COR-L47 (cell line): Measurements from ENCODE around the gene GLOD4.
A peak's percentile ranks its signal among the peaks of the same experiment; 100 is the strongest.
"Not testable (repeated sequence)": the region's sequence is repeated elsewhere in the genome, so short reads cannot be mapped to it uniquely, and the experiment has no call there.

Experiments used
- DNase-seq: peaks from one replicate; lab custom pipeline; 2025; lab: John Stamatoyannopoulos, UW

Gene GLOD4

GRCh38 chr17:802901-803881 lies 21.1 kb upstream of the GLOD4 start:
- DNase-seq: no peak

DNA sequence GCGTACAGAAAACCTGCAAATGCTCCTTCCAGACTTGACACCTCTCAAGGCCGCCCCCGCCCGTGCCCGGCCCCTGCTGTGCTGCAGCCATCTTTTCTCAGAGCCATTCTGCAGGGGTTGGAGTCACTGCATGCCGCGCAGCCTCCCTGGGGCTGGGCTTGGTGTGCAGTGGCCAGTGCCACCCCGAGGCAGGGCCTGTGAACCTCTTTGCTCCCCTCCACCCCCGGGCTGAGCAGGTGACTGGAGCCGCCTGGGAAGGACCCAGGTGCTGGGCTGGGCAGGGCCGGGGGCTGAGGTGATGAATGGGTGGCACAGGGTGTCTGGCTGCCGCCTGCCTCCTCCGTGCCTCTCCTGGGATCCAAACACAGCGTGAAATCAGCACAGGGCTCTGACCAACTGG lies 20.4 kb upstream of the GLOD4 start:
- DNase-seq: no peak

DNA sequence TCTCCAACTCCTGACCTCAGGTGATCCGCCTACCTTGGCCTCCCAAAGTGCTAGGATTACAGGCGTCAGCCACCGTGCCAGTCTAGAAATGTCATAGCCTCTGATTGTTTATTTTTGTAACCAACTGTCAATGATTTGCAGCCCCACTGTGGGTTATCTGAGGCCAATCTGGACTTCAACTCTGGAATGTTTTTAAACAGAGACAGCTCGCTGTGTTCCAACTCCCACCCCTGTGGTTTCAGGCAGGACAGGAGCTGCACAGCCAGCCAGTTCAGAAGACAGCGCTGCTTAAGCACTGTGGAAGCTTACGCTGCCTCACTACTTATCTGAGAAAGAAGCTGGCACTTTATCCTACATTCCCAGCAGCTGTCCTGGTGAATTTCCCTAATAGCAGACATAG lies 19.6 kb upstream of the GLOD4 start:
- no peak for DNase-seq

DNA sequence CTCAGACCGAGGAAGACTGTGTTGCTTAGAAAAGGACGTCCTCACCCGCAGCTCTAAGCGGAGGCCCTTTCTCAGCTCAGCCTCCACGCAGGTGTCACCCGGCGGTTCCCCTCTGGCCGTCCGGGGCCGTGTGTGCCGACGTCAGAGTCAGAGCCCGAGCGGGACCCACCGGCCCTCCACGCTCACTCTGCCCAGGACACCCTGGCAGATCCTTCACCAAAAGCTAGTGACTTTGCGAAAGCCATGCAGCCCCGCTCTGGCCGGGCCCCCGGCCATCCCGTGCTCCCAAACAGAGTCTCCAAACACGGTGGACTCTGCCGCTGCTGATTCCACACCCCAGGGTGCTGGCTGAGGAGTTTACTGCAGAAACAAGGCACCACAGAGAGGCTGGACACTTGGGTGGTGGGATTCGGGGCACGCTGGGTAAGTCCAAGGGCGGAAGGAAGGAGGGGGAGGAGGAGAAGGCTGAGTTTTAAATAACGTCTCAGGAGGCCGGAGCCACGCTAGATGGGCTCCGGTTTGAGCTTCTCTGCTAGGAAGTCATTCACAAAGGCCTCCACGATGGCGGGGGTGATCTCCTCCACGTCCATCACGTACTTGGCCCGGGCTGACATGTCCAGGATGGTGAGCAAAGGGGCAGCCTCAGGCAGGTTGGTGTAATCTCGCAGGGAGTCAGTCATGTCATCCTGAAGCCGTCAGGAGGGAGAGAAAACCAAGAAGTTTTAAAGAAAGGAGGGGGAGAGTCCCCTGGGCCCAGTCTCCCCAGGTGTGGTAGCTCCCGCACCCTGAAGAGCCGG lies 18.6 kb upstream of the GLOD4 start:
- DNase-seq: no peak

GRCh38 chr17:799261-799660 lies 17.2 kb upstream of the GLOD4 start:
- DNase-seq: no peak

GRCh38 chr17:798246-798645 lies 16.2 kb upstream of the GLOD4 start:
- no peak for DNase-seq

GRCh38 chr17:797236-797840 lies 15.3 kb upstream of the GLOD4 start:
- DNase-seq: no peak

DNA sequence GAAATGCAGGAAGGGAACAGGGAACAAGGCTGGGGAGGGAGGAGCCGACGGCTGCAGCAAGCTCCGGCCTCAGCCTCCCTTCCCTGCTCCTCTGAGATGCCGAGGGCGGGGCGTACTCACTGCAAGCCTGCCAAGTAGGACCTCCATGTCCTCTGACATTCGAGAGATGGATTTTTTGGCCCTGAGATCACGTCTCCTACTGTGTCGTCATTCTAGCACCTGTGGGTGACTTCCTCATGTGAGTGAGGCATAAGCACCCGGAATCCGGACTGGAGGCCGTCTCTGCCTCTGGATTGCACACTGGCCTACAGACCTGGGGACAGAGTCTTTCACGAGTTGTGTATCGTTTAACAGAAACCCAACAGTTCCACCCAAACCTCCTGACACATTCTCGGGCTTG lies 14.5 kb upstream of the GLOD4 start:
- no peak for DNase-seq

DNA sequence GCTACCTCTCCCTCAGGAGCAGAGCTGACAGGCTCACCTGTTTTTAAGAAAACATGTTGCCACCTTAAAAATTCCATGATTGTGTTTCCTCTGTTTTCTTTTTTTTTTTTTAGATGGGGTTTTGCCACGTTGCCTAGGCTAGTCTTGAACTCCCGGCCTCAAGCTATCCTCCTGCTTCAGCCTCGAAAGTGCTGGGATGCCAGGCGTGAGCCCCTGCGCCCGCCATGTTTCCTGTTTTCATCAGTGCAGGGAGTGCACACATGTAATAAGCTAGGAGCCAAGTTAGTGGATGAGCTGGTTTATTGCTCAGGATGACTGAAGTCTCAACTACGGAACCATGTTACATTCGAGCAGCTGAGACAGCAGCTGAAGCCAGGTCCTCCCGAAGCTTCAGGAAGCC lies 13.6 kb upstream of the GLOD4 start:
- DNase-seq: no peak

DNA sequence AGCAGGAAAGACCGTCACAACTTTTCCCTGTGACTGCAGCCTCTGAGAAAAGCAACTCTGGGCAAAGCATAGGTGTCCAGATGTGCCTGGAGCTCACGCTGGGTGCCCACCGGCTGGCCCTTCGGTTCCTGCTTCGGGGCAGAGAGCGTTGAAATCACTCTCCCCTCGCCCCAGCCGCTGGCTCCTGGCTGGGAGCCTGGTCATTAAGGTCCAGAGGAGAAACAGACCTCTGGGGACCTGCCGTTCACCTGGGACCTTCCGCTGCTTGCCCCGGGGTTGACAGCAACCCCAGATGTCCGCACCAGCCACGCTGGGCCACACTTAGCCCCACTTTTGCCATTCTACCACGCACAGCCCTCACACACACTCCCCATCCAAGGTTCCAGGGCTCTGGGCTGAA lies 13.2 kb upstream of the GLOD4 start:
- no peak for DNase-seq

DNA sequence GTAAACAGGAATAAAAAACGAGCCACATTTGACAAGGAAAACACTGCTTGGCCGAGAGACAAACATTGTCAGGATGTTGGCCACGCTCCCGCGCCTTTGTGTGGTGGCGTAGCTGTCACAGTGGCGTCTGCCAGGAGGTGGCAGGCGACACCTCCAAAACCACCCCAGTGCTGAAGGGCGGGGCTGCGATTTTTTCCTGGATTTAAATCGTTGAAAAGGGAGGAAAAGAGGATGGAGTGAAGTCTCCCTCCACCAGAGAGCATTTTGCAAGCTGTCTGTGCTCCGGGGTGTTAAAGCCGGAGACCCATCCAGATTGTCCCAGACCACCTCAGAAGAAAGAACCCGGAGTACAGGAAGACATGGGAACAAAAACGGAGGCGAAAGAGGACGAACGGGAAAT lies 12.8 kb upstream of the GLOD4 start:
- DNase-seq: peak; percentile 42

DNA sequence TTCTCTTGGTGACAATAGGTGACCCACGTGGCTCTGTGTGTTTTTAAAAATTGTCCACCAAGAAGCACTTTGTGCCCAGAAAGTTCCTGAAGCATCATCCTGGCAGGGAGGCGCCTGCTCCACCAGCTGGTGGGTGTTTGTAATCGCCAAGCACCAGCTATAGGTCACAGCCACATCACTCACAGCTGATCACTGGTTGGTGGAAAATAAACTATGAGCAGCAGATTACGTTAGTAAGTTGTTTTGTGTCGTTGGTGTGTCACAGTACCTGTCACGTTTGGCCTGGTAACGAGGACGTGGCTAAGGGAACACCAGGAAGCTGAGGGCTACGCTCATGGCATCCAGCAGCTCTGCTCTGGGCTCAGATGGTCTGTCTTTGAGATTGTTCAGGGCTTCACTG lies 10.2 kb upstream of the GLOD4 start:
- DNase-seq: no peak

DNA sequence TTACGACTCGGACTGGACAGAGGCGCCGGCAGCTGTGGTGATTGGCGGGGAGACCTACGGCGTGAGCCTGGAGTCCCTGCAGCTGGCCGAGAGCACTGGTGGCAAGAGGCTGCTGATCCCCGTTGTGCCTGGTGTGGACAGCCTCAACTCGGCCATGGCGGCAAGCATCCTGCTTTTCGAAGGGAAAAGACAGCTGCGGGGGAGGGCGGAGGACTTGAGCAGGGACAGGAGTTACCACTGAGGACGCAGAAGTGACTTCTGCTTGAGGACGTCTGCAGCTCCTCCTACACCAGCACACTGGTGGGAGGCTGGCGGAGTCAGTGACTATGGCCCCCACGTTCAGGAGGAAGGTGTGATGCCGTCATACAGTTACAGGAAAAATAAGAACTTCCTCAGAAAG lies 9.7 kb upstream of the GLOD4 start:
- no peak for DNase-seq

DNA sequence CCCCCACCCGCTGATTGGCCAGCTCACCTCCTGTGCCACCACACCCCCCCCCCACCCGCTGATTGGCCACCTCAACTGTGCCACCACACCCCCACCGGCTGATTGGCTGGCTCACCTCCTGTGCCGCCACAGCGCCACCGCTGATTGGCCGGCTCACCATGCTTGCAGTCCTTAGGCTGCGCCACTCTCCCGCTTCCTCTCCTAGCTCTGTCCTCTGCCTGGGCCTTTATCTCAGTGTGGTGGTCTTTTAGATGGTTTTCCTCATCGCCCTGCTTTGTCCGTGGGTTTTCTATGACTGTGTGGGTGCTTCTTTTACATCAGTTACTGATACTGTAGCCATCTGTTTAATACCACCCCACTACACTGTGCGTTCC lies 8.8 kb upstream of the GLOD4 start:
- not testable (repeated sequence) for DNase-seq

DNA sequence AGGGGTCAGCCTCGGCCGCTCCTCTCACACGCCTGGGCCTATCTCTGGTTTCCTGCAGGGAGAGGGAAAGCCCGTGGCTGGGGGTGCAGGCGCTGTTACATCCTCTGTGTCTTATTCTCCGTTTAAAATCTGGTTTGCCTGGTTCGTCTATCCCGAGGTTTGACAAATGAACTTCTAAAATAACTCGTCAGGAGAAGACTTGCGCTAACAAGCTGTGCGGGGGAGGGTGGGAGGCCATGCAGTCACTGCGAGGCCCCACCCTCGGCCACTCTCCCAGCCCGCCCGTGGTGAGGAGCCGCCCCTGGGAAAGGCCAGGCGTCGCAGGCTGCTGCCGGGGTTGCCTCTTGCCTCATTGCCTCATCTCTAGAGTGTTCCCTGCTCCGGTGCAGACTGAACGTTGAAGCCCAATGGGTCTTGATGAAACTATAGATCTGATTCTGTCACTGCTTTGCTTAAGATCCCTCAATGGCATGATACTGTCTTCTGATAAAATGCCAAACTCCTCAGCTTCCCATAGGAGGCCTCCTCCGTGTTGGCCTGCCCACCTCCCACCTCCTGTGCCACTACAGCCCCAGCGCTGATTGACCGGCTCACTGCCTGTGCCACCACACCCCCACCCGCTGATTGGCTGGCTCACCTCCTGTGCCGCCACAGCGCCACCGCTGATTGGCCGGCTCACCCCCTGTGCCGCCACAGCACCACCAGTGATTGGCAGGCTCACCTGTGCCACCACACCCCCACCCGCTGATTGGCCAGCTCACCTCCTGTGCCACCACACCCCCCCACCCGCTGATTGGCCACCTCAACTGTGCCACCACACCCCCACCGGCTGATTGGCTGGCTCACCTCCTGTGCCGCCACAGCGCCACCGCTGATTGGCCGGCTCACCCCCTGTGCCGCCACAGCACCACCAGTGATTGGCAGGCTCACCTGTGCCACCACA lies 8.1 kb upstream of the GLOD4 start:
- not testable (repeated sequence) for DNase-seq

DNA sequence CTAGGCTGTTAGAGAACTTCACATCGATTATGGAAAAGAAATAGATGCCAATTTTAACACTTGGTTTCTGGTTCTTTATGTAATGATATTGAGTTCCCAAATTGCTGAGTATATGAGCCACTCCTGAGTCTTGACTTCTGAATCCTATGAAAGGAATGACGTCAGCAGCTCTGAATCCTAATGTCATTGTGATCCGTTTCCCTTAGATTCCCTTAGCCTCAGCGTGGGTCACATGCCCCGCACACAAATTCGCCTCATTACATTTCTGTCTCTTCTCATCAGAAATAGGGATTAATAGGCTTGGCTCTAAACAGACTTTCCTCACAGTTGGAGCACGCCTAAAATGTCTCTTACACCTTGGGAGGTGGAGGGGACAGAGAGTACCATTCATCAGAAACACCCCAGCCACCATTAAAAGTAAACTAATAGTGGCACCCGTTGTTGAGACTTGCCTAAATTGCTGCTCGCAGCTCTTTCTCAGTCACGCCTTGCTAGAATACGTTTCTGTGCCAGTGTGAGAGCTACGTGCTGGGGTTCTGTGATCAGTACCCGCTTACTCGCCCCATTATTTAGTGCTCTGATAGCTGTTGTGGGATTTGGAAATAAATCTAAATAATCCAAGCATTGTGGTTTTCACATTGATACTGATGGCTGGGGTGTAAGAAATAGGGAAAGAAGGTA lies 7.2 kb upstream of the GLOD4 start:
- DNase-seq: no peak

DNA sequence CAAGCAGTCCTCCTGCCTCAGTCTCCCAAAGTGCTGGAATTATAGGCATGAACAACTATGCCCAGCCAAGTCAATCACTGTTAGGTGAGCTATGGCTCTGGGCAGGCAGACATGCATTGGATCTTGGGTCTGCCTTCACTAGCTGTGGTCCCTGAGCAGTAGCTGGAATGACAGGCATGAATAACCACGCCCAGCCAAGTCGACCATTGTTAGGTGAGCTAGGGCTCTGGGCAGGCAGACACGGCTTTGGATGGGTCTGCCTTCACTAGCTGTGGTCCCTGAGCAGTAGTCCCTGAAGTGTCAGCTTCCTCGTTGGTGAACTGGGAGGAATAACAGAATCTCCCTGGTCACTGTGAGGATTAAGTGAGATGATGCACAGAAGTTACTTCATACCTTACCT lies 6.5 kb upstream of the GLOD4 start:
- no peak for DNase-seq

DNA sequence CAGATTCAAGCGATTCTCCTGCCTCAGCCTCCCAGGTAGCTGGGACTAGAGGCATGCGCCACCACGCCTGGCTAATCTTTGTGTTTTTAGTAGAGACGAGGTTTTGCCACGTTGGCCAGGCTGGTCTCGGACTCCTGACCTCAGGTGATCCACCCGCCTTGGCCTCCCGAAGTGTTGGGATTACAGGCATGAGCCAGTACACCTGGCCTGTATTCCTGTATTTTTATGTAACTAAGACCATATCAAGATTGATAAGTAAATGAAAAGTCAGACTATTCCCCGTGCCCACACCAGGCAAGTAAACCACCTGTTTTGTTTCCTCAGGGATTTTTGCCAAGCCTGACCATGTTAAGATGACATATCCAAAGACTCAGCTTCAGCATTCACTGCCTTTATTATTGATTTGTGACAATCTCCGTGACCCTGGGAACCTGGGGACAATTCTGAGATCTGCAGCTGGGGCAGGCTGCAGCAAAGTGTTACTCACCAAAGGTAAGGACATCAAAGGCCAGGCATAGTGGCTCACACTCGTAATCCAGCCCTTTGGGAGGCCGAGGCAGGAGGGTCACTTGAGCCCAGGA lies 5.7 kb upstream of the GLOD4 start:
- DNase-seq: no peak

DNA sequence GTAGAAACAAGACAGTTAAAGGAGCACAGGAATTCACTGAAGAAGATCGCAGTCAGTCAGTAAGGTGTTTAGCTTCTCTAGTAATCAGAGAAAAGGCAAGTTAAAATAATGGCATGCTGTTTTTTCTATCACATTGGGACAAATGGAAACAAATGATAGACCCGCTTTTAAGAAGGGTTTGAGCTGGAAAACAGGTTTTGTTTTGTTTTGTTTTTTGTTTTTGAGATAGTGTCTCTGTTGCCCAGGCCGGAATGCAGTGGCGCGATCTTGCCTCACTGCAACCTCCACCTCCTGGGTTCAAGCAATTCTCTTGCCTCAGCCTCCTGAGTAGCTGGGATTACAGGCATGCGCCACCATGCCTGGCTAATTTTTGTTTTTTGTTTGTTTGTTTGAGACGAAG lies 3.8 kb upstream of the GLOD4 start:
- not testable (repeated sequence) for DNase-seq

DNA sequence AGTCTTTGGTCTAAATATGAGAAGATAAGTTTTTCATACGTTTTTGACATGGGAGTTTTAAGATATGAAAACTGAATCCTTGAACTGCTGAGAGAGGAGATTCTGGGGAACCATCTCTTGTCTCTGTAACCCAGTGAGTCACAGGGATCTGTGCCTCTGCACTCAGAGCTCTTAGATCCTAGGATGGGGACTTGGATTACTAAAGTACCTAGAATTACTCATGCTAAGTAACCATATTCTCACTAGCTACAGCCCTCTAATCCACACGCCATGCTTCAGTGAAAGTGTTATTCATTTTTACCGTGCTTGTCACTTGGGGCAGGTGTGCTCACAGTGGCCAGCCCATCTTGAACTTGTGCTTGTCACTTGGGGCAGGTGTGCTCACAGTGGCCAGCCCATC lies 2.1 kb upstream of the GLOD4 start:
- no peak for DNase-seq

DNA sequence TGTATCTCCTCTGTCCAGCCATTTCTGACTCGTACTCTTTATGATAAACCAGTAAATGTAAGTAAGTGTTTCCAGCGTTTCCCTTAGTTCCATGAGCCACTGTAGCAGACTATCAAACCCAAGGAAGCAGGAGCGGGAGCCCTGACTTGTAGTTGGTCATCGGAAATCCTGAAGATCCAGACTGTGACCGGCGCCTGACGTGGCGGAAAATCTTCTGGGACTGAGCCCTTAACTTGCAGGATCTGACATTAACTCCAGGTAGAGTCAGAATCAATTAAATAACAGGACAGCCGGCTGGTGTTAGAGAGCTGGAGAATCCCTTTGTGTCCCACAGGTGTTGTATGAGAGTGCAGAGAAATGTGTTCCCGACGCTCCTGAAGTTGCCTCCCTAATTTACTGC lies 4.0 kb downstream of the GLOD4 start:
- DNase-seq: no peak
